Jurkat, Clone E6-1 (cell line): ENCODE measurements around the gene ADAMTS14.

Experiments used
- DNase-seq: peaks from one replicate; pipeline ENCODE4 v3.0.0-alpha.2; 2011; ENCODE audit warnings: low read depth, low spot score
- H3K4me3 ChIP-seq: 2 replicates; pipeline ENCODE4 v1.5.1; 2011; ENCODE audit warnings: mild to moderate bottlenecking, low read length, control low read depth, moderate library complexity

The ADAMTS14 gene

GRCh38 chr10:70673043-70673928, 980 bp downstream of the ADAMTS14 start:
- H3K4me3 ChIP-seq = no peak overlapping the region
- DNase-seq = no peak

DNA sequence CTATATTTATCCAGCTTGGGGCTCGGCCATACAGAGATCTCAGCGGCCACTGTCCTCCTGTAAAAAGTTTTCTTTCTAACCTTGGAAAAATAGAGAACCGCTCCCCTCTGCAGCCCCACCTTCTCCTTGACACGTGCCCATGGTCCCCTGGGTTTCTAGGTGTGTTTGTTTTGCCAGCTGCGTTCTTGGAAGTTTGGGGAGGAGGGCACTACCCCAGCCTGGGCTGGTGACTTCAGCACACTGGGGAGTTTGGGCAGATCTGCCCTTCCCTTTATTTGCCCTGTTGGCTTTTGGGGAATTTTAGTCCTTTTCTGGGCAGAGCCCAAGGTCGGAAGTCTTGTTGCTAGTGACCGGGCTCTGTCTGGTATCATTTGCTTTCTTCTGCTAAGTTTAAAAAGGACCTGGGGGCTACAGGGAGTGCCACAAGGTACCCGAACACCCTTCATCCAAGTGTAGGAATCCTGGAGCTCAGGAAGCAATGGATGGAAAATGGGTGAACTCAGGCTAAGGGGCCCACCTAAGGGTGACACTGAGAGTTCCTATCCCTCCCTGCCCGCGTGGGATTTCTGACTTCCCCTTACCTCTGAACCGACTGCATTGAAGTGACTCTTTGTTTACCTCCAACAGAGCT, 1.7 kb downstream of the ADAMTS14 start:
- DNase-seq = no peak
- no peak overlapping the region for H3K4me3 ChIP-seq

GRCh38 chr10:70674560-70675495, 2.5 kb downstream of the ADAMTS14 start:
- no peak for DNase-seq
- no peak overlapping the region for H3K4me3 ChIP-seq

DNA sequence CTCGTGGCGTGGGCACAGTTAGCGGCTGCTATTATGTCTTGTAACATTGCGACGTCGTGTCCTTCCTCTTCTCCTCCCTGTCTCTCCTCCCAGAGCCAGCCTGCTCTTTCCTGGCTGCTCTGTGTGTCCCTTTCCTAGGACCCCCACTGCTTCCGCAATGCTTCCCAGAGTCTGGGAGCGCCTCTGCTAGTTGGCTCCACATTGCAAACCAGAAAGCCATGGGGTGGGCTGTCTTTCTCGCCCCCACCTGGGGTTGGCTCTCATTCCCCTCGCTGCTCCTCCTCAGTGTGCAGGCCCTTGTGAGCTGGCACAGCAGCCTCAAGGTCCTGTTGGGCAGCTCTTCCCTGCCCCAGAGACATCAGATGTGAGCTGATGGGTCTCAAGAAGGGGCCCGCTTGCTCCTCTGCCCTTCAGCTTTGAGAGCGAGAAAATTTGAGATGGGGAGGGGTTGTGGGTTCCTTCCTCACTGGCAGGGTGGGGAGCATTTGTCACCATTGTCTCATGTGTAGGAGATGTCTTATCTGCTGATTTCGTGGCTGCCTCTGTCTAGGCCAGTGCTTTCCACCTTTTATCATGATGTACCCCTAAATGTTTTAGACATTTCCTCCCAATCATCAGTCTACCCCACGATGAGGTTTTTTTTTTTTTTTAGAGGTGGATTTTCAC, 3.3 kb downstream of the ADAMTS14 start:
- no peak overlapping the region for H3K4me3 ChIP-seq
- DNase-seq = no peak

DNA sequence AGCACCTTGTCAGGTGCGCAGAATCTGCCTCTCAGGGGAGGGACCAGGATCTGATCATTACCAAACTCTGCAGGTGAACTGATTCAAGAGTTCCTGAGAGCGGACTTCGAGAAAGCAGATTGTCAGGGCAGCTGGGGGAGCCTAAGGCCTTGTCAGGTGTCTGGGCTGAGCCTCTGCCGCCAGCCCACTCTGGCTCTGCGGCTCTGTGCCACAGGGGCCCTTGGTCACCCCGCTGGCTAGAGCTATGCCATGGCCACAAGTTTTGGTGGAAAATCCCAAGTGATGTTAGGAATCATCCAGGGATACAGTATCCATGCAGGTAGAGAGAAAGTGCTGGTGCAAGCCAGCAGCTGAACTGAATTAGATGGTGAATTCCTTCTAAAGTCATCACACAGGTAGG, 4.2 kb downstream of the ADAMTS14 start:
- no peak for DNase-seq

DNA sequence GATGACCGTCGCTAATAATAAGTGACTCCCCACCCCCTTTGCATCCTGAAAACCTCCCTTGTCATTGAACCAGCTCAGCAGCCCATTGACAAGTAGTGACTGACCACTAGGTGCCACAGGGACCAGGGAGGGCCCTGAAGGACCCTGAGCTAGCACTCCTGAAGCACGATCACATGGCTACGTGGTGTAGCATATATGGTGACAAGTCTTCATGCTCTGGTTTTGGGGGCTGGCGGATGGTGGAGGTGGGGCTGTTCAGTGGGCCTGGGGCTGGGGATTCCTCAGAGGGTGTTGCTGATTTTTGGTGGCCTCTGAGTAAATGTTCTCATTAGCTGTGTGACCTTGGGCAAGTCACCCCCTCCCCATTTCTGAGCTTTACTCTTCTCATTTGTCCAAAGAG, 4.7 kb downstream of the ADAMTS14 start:
- H3K4me3 ChIP-seq = no peak overlapping the region
- DNase-seq = no peak

More for the DNA sequence above, 4.2 kb downstream of the ADAMTS14 start:
- H3K4me3 ChIP-seq = no peak overlapping the region

DNA sequence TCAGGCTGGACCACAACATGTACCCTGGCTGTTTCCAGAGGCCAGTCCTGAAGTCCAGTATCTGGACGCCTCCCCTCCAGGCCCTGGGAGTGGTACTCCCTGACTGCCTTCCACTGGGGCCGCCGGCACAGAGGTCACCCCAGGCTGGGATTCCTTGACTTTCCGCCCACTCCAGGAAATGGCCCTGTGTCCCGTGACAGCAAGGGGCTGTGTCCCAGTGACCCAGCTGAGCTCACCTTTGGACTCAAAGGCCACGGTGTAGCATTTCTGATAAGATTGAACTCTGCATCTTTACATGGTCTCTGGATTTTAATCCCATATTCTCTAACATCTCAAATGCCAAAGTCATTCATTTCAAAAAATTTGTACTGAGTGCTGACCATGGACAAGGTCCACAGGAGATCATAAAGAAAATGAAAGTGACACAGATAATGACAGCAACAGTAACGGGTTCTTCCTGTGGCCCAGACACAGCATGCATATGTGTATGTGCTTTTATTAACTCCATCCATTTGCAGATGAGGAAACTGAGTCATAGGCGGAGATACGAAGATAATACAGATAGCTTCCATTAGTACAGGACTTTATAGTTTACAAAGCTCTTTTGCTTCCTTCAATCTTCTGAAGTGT, 5.4 kb downstream of the ADAMTS14 start:
- no peak for DNase-seq
- no peak overlapping the region for H3K4me3 ChIP-seq

GRCh38 chr10:70678250-70678635, 5.9 kb downstream of the ADAMTS14 start:
- no peak for DNase-seq
- no peak overlapping the region for H3K4me3 ChIP-seq

- no peak for DNase-seq
- no peak overlapping the region for H3K4me3 ChIP-seq
These were observed 6.6 kb downstream of the ADAMTS14 start for GRCh38 chr10:70678757-70679489.

- no peak for DNase-seq
- H3K4me3 ChIP-seq = no peak overlapping the region
These were observed 7.2 kb downstream of the ADAMTS14 start for GRCh38 chr10:70679498-70679897.

DNA sequence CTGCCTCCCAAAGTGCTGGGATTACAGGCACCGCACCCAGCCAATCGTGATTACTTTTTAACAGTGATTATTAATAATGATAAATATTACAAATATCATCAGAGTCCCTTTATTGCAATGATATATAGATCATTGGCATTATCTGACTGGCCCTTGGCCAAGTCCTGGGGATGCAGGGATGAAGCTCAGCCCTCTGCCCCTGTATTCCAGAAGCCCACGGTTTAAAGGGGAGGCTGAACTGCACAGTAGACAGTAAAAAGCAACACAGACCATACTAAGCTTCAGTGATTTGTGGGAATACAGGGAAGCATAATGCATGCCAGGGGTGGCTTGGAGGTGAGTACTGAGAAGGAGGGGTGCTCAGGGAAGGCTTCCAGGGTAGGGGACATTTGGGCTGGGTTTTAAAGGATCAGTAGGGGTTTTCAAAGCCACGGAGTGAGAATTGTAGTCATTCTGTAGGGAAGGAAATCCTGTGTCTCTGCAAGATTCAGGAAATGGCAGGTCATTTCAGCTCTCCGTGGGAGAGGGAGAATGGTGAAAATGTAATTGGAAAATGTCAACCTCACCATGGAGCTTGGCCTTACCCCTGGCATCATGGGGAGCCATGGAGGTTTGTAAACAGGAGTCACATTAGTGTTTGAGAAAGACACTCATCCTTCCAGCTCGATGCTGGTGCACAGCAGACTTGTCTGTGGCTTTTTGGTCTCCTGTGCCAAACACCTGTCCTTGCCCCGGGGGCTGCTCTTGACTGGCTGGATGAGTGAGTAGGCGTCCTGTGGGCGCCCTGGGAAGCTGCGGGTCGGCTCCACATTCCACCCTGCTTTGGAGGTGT, 8.8 kb downstream of the ADAMTS14 start:
- H3K4me3 ChIP-seq = no peak overlapping the region
- no peak for DNase-seq

DNA sequence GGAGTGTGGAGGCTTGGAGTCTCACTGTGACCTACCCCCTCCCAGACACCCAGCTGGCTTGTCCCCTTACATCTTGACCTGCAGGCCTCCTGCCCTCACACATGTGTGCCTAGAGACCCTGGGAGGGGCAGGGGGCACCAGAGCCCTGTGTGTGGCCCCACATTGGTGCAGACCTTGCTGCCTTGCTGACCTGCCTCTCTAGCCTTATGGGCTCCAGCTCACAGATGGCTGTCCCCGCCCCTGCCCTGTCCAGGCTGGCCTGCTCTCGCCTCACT, 9.4 kb downstream of the ADAMTS14 start:
- H3K4me3 ChIP-seq = no peak overlapping the region
- no peak for DNase-seq

GRCh38 chr10:70682920-70683600, 10.8 kb downstream of the ADAMTS14 start:
- no peak overlapping the region for H3K4me3 ChIP-seq
- no peak for DNase-seq

GRCh38 chr10:70683601-70683934, 11.3 kb downstream of the ADAMTS14 start:
- H3K4me3 ChIP-seq = no peak overlapping the region
- no peak for DNase-seq

GRCh38 chr10:70683940-70684339, 11.6 kb downstream of the ADAMTS14 start:
- H3K4me3 ChIP-seq = no peak overlapping the region
- no peak for DNase-seq

- H3K4me3 ChIP-seq = no peak overlapping the region
- DNase-seq = no peak
These were observed 12.1 kb downstream of the ADAMTS14 start for GRCh38 chr10:70684374-70684773.

- no peak overlapping the region for H3K4me3 ChIP-seq
- DNase-seq = no peak
These were observed 12.6 kb downstream of the ADAMTS14 start for GRCh38 chr10:70684839-70685454.
